GM18502 (cell line): ENCODE results near the gene PCAT7.
"Not testable (repeated sequence)": the region's sequence is repeated elsewhere in the genome, so short reads cannot be mapped to it uniquely, and the experiment has no call there.

Experiments
- ATAC-seq: cut with Tn5 transposase; IDR thresholded peaks from one replicate; pipeline ENCODE4 v1.9.1; 2021; ENCODE audit warnings: mild to moderate bottlenecking; ENCODE audit not compliant: unreplicated experiment, poor library complexity

Gene PCAT7

DNA sequence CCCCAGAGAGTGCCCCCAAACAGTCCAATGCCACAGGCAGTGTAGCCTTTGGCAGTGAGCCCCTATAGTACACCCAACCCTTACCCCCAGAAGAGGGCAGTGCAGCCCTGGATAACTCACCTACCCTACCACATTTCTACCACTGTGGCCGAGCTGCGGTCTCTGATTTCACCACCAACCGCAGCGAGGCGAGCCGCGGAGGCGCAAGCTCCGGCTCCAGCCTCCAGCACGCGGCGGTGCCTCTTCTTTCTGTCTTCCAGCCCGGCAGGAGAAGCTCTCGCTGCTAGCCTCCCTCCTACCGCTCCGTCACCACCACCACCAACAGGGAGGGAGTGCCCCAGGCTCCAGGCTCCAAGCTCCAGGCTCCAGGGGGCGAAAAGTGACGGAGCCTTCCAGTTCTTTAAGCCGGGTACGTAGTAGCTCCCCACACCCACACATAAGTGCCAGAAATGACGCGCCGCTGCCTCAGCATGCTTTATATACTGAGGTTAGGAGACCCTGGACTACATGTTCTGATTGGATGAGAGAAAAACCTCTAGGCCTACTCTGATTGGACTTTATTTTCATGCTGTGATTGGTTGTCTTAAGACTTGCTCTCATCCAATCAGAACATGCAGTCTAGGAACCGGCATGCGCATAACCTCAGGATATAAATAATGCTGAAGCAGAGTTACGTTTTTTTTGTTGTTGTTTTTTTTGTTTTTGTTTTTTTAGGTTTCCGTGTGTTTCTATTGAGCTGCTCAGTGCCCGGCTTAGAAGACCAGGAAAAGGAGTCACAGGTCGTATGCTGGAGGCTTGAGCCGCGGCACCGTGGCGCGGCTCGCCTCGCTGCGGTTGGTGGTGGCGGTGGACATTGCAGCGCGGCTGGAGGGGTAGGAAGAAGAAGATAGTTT, at the start of gene PCAT7:
TSS of gene PCAT7 (plus strand) at position 645 of the 893 bp plus-strand sequence.
- no peak for ATAC-seq

GRCh38 chr9:94506370-94506769, 48.5 kb upstream of the PCAT7 start:
- ATAC-seq: not testable (repeated sequence)

- ATAC-seq: no peak
Observed at GRCh38 chr9:94507531-94508258, 47.2 kb upstream of the PCAT7 start.

GRCh38 chr9:94511134-94511954, 43.5 kb upstream of the PCAT7 start:
- ATAC-seq: no peak

GRCh38 chr9:94511955-94512265, 43.0 kb upstream of the PCAT7 start:
- ATAC-seq: no peak

GRCh38 chr9:94514722-94515121, 40.2 kb upstream of the PCAT7 start:
- no peak for ATAC-seq

GRCh38 chr9:94517254-94517653, 37.6 kb upstream of the PCAT7 start:
- ATAC-seq: no peak

GRCh38 chr9:94525396-94526035, 29.4 kb upstream of the PCAT7 start:
- ATAC-seq: no peak

DNA sequence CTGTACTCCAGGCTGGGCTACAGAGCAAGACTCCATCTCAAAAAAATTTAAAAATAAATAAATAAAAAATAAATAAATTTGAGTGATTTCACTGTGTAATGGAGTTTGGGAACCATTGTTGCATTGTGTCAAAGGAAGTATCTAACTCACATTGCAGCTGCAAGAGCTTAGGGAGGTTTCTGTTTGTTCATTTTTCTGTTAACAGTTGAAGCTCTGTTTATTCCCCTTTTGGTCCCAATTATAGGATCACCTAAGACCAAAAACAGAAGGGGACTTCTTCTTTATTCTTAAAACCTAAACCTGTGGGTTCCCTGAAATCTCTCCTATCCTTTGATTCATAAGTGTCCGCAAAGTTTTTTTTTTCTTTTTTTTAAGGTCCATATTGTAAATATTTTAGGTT, 28.6 kb upstream of the PCAT7 start:
- no peak for ATAC-seq

GRCh38 chr9:94526951-94527350, 27.9 kb upstream of the PCAT7 start:
- ATAC-seq: no peak

DNA sequence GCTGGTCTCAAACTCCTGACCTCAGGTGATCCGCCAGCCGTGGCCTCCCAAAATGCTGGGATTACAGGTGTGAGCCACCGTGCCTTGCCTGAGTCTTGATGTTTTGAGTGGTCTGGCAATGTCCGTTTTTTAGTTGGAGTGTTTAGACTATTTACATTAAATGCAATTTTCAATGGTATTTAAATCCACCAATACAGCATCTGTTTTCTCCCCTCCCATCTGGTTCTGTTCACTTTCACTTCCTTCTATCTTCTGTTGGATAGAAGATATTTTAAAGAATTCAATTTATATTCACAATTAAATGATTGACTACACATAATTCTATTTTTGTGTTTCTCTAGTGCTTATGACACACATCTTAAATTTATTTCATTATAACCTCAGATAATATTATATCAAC, 26.0 kb upstream of the PCAT7 start:
- no peak for ATAC-seq

DNA sequence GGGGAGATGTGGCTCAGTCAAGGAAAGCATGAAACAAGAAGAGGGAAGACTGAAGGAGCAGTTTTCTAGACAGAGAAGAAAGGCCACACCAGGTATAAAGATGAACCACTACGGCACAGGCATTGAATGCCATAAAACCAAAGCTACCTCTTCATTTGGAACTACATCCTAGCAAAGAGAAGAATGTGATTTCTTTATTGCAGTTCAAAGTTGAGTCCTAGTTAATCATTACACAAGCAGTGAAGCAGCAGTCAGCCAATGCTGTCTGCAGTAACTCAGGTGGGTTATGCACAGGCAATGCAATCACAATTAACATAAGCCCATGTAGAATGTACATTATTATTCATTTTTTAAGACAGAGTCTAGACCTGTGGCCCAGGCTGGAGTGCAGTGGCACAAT, 21.7 kb upstream of the PCAT7 start:
- no peak for ATAC-seq

DNA sequence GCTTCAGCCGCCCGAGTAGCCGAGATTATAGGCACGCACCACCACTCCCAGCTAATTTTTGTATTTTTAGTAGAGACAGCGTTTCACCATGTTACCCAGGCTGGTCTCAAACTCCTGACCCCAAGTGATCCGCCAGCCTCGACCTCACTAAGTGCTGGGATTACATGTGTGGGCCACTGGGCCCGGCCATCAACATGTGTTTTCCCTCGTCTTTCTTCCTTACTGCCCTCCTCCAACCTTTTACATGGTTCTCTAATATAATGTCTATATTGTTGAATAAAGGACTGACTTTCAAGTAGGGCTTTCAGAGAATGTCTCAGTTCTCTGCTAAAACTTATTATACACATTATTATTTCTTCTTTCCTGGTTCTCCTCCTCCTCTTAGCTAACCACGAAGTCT, 21.3 kb upstream of the PCAT7 start:
- ATAC-seq: no peak

- no peak for ATAC-seq
Observed at GRCh38 chr9:94534901-94535300, 20.0 kb upstream of the PCAT7 start.

GRCh38 chr9:94538908-94539307, 16.0 kb upstream of the PCAT7 start:
- ATAC-seq: no peak

- ATAC-seq: not testable (repeated sequence)
Observed at GRCh38 chr9:94544335-94544734, 10.5 kb upstream of the PCAT7 start.

DNA sequence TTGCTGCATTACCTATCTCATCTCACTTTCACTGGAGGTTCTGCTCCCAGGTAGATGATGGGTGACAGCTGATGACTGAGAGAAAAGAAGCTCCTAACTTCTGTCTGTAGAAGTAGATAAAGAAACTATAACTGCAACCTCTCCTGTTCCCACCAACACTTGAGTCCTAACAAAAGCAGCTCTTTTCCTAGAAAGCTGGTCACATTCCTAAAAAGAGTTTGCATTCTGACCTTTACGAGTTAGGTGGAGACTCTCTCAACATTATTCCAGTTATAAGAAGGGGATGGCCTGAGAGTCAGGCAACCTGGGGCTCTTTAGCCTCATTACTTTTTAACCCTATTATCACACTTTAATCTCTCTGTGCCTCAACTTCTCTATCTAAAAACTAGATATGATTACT, 8.9 kb upstream of the PCAT7 start:
- ATAC-seq: no peak

- no peak for ATAC-seq
Observed at GRCh38 chr9:94553029-94553938, 1.6 kb upstream of the PCAT7 start.

GRCh38 chr9:94554078-94554438, 825 bp upstream of the PCAT7 start:
- ATAC-seq: no peak
